Left lung (tissue), 14 donors: ENCODE data around the gene ZSCAN5C. TPM values are rescaled to one million over a fixed set of nuclear protein-coding genes. Genes with fewer than 3 reads are reported as not detected.

ENCODE experiments used
- ATAC-seq: fragments of 200-7000 bp; cut with Tn5 transposase; one replicate; pipeline ENCODE4 v1.9.1; 2020; ENCODE audit warnings: moderate library complexity
- DNase-seq, 4 donors: peaks; one replicate each; pipeline ENCODE4 v3.0.0-alpha.2; 2013 to 2020
- H3K27ac ChIP-seq, 2 donors: fragments of 200-600 bp; sonication (generic) in 1 of 2; one replicate each; pipeline versions ENCODE4 v1.5.0 to v1.8.0; 2020 to 2021
- H3K27me3 ChIP-seq, 2 donors: fragments of 200-600 bp; sonication (generic) in 1 of 2; one replicate each; pipeline versions ENCODE4 v1.5.0 to v1.8.0; 2020 to 2021
- H3K36me3 ChIP-seq, 2 donors: fragments of 200-600 bp; sonication (generic) in 1 of 2; one replicate each; pipeline versions ENCODE4 v1.5.0 to v1.8.0; 2020 to 2021
- H3K4me1 ChIP-seq, 2 donors: fragments of 200-600 bp; one replicate each; pipeline ENCODE4 v1.8.0; 2021
- H3K4me3 ChIP-seq, 2 donors: fragments of 200-600 bp; sonication (generic) in 1 of 2; one replicate each; pipeline versions ENCODE4 v1.5.0 to v1.8.0; 2020 to 2021; ENCODE audit warnings: mild to moderate bottlenecking in 1 of 2
- H3K9me3 ChIP-seq, 2 donors: fragments of 200-600 bp; sonication (generic) in 1 of 2; one replicate each; pipeline versions ENCODE4 v1.5.0 to v1.8.0; 2020 to 2021
- CTCF ChIP-seq, 2 donors: fragments of 200-600 bp; sonication (generic) in 1 of 2; IDR thresholded peaks; one replicate each; pipeline versions ENCODE4 v1.5.0 to v1.8.0; 2021; ENCODE audit warnings: antibody characterized with exemption in 2 of 2
- intact Hi-C, 2 donors: fragments of 100-400 bp; cut with DNase I; formaldehyde crosslinking; loops; one replicate each; pipeline versions ENCODE4 v1.11.2 to v1.14.2; 2022
- long read RNA-seq, 12 donors: library from polyadenylated mRNA in 2 of 12; unstranded in 2 of 12; transcript quantifications; one replicate each; pipeline ENCODE4 v2.0.0 and lab custom pipeline, GENCODE V29; 2019 to 2026
- polyA plus RNA-seq, 6 donors: library from polyadenylated mRNA; unstranded; fragments of 120-200 nt; gene quantifications; one replicate each; pipeline ENCODE4 v1.2.1, GENCODE V29; 2013; ENCODE audit not compliant: insufficient read length in 6 of 6
- total RNA-seq, 2 donors: library from RNA; stranded (reverse); fragmentation: NEBNext Ultra II Directional; extraction: Animal tissue kit (Norgen Biotek cat#: 25700); gene quantifications; one replicate each; pipeline ENCODE4 v1.2.1, GENCODE V29; 2021
- donor health status: DM: no; HTN: yes; CAD: no.
- donor health status: DM: no; HTN: no; CAD: no.

The ZSCAN5C gene
- total RNA-seq: not detected
- polyA plus RNA-seq: not detected
- long read RNA-seq, donor 1: 0 reads
- long read RNA-seq, donor 2: 0 reads
- long read RNA-seq, donor 3: 0 reads
- long read RNA-seq, donor 4: 0 reads
- long read RNA-seq, donor 5: 0 reads
- long read RNA-seq, donor 6: 0 reads
- long read RNA-seq, donor 7: 0 reads
- long read RNA-seq, donor 8: 0 reads
- long read RNA-seq, donor 9: 0 reads
- long read RNA-seq, donor 10: 0 reads
- long read RNA-seq, donor 11: 0 reads
- long read RNA-seq, donor 12: 0 reads

GRCh38 chr19:56201973-56202372 lies at the start of gene ZSCAN5C:
ZSCAN5C (plus strand) TSS chr19:56202273; CDS start chr19:56205914, 3,641 bp downstream.
- Histone ChIP-seq H3K9me3 (no peaks in the 10 kb centered on the region), H3K27ac (no peak within 1 kb of the TSS), H3K36me3 (no peaks in the 10 kb centered on the region), H3K4me1 (no peaks in the 10 kb centered on the region), H3K27me3 (peaks cover 0 to 7% of the 10 kb centered on the region in 2 donors), H3K4me3 (no peak within 1 kb of the TSS)
- no peak for DNase-seq
- no peak for ATAC-seq
- intact Hi-C loops: no loop called here
- no peak for TF ChIP-seq CTCF (IDR thresholded peaks at IDR 0.05)

- intact Hi-C loops: no loop called here
- H3K4me3 ChIP-seq: no peak overlapping the region
- ATAC-seq: no peak
These were observed 49.4 kb upstream of the ZSCAN5C start for GRCh38 chr19:56152644-56153043.

GRCh38 chr19:56153507-56153906 lies 48.6 kb upstream of the ZSCAN5C start:
- Histone ChIP-seq H3K4me3 (no peak overlapping the region), H3K27me3 (no peaks in the 10 kb centered on the region), H3K36me3 (peaks cover 0 to 39% of the 10 kb centered on the region in 2 donors), H3K27ac (peak overlapping the region in 1 of 2 donors; percentile 33), H3K4me1 (peaks cover 0 to 3% of the 10 kb centered on the region in 2 donors), H3K9me3 (no peaks in the 10 kb centered on the region)
- DNase-seq: no peak
- no peak for TF ChIP-seq CTCF (IDR thresholded peaks at IDR 0.05)
- intact Hi-C loops: no loop called here
- no peak for ATAC-seq

More at GRCh38 chr19:56152644-56153043, 49.4 kb upstream of the ZSCAN5C start:
- no peak for TF ChIP-seq CTCF (IDR thresholded peaks at IDR 0.05)
- H3K27ac ChIP-seq: peak overlapping the region in 1 of 2 donors; percentile 33
- peaks cover 0 to 3% of the 10 kb centered on the region in 2 donors for H3K4me1 ChIP-seq
- H3K9me3 ChIP-seq: no peaks in the 10 kb centered on the region
- H3K36me3 ChIP-seq: peaks cover 0 to 44% of the 10 kb centered on the region in 2 donors
- no peak for DNase-seq
- H3K27me3 ChIP-seq: no peaks in the 10 kb centered on the region

- ATAC-seq: peak; percentile 49
These were observed 46.9 kb upstream of the ZSCAN5C start for GRCh38 chr19:56155124-56155687.

More at GRCh38 chr19:56155124-56155687, 46.9 kb upstream of the ZSCAN5C start:
- TF ChIP-seq CTCF (IDR thresholded peaks at IDR 0.05): peak in 1 of 2 donors; percentile 33
- Histone ChIP-seq H3K27me3 (no peaks in the 10 kb centered on the region), H3K27ac (no peak overlapping the region), H3K4me1 (peaks cover 0 to 3% of the 10 kb centered on the region in 2 donors), H3K9me3 (no peaks in the 10 kb centered on the region), H3K4me3 (no peak overlapping the region), H3K36me3 (peaks cover 0 to 44% of the 10 kb centered on the region in 2 donors)
- intact Hi-C loops: no loop called here
- no peak for DNase-seq
